Measurements from ENCODE around the gene ROR1.

- TF ChIP-seq SNAI2 (CRISPR knock-in tag; IDR thresholded peaks at IDR 0.05), result no peak
- TF ChIP-seq ISL1 (CRISPR knock-in tag; IDR thresholded peaks at IDR 0.05), result no peak
- no peak for TF ChIP-seq POU6F1 (CRISPR knock-in tag; IDR thresholded peaks at IDR 0.05; ENCODE audit: borderline replicate concordance, low read depth)
- TF ChIP-seq GLIS3 (CRISPR knock-in tag; IDR thresholded peaks at IDR 0.05), result no peak
- no peak for TF ChIP-seq CSDC2 (CRISPR knock-in tag; IDR thresholded peaks at IDR 0.05)
- TF ChIP-seq ESRRG (CRISPR knock-in tag; IDR thresholded peaks at IDR 0.05), result no peak
- TF ChIP-seq TOX (CRISPR knock-in tag; IDR thresholded peaks at IDR 0.05; ENCODE audit: borderline replicate concordance), result no peak
- TF ChIP-seq ZFP30 (CRISPR knock-in tag; IDR thresholded peaks at IDR 0.05), result no peak
- TF ChIP-seq RARB (CRISPR knock-in tag; IDR thresholded peaks at IDR 0.05), result no peak
- no peak for TF ChIP-seq ZC3H10 (CRISPR knock-in tag; IDR thresholded peaks at IDR 0.05)
- no peak for TF ChIP-seq ZFP3 (CRISPR knock-in tag; IDR thresholded peaks at IDR 0.05)
- no peak for TF ChIP-seq ZNF565 (CRISPR knock-in tag; conservative IDR thresholded peaks at IDR 0.05; ENCODE audit: low read depth)
- TF ChIP-seq, protein P1, sequence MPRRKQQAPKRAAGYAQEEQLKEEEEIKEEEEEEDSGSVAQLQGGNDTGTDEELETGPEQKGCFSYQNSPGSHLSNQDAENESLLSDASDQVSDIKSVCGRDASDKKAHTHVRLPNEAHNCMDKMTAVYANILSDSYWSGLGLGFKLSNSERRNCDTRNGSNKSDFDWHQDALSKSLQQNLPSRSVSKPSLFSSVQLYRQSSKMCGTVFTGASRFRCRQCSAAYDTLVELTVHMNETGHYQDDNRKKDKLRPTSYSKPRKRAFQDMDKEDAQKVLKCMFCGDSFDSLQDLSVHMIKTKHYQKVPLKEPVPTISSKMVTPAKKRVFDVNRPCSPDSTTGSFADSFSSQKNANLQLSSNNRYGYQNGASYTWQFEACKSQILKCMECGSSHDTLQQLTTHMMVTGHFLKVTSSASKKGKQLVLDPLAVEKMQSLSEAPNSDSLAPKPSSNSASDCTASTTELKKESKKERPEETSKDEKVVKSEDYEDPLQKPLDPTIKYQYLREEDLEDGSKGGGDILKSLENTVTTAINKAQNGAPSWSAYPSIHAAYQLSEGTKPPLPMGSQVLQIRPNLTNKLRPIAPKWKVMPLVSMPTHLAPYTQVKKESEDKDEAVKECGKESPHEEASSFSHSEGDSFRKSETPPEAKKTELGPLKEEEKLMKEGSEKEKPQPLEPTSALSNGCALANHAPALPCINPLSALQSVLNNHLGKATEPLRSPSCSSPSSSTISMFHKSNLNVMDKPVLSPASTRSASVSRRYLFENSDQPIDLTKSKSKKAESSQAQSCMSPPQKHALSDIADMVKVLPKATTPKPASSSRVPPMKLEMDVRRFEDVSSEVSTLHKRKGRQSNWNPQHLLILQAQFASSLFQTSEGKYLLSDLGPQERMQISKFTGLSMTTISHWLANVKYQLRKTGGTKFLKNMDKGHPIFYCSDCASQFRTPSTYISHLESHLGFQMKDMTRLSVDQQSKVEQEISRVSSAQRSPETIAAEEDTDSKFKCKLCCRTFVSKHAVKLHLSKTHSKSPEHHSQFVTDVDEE (CRISPR knock-in tag; IDR thresholded peaks at IDR 0.05), result no peak
These were observed 140.4 kb downstream of the ROR1 start for GRCh38 chr1:63914241-63914640.

Data from SK-N-SH treated with all-trans-retinoic acid at 6 μM for 48 hours (cell line).